ENCODE measurements around the gene ERCC2.
A peak's percentile ranks its signal among the peaks of the same experiment; 100 is the strongest.

ERCC2 gene

GRCh38 chr19:45401815-45402214, 31.4 kb upstream of the ERCC2 start:
- no peak for DNase-seq (ENCODE audit: low spot score)

GRCh38 chr19:45400192-45400591, 29.8 kb upstream of the ERCC2 start:
- DNase-seq (ENCODE audit: low spot score) = no peak

GRCh38 chr19:45395821-45396617, 25.6 kb upstream of the ERCC2 start:
- no peak for DNase-seq (ENCODE audit: low spot score)

- no peak for DNase-seq (ENCODE audit: low spot score)
These were observed 21.7 kb upstream of the ERCC2 start for GRCh38 chr19:45391871-45392665.

- DNase-seq (ENCODE audit: low spot score) = no peak
These were observed 21.0 kb upstream of the ERCC2 start for GRCh38 chr19:45391346-45391745.

- no peak for DNase-seq (ENCODE audit: low spot score)
These were observed 15.2 kb upstream of the ERCC2 start for GRCh38 chr19:45385392-45386221.

- DNase-seq (ENCODE audit: low spot score) = no peak
These were observed 12.1 kb upstream of the ERCC2 start for GRCh38 chr19:45382426-45382825.

GRCh38 chr19:45380107-45380506, 9.7 kb upstream of the ERCC2 start:
- no peak for DNase-seq (ENCODE audit: low spot score)

GRCh38 chr19:45376045-45376724, 5.8 kb upstream of the ERCC2 start:
- peak; percentile 90 for DNase-seq (ENCODE audit: low spot score)

- no peak for DNase-seq (ENCODE audit: low spot score)
These were observed 1.5 kb downstream of the ERCC2 start for GRCh38 chr19:45368737-45369340.

- no peak for DNase-seq (ENCODE audit: low spot score)
These were observed 2.2 kb downstream of the ERCC2 start for GRCh38 chr19:45368127-45368526.

- DNase-seq (ENCODE audit: low spot score) = no peak
These were observed 5.7 kb downstream of the ERCC2 start for GRCh38 chr19:45364696-45365095.

- no peak for DNase-seq (ENCODE audit: low spot score)
These were observed 6.4 kb downstream of the ERCC2 start for GRCh38 chr19:45363861-45364459.

- DNase-seq (ENCODE audit: low spot score) = no peak
These were observed 8.1 kb downstream of the ERCC2 start for GRCh38 chr19:45362291-45362690.

- no peak for DNase-seq (ENCODE audit: low spot score)
These were observed 8.8 kb downstream of the ERCC2 start for GRCh38 chr19:45361608-45362007.

- no peak for DNase-seq (ENCODE audit: low spot score)
These were observed 12.1 kb downstream of the ERCC2 start for GRCh38 chr19:45358213-45358792.

GRCh38 chr19:45357445-45357783, 13.0 kb downstream of the ERCC2 start:
- no peak for DNase-seq (ENCODE audit: low spot score)

GRCh38 chr19:45356760-45357444, 13.5 kb downstream of the ERCC2 start:
- no peak for DNase-seq (ENCODE audit: low spot score)

GRCh38 chr19:45355910-45356309, 14.5 kb downstream of the ERCC2 start:
- DNase-seq (ENCODE audit: low spot score) = no peak

GRCh38 chr19:45355402-45355801, 15.0 kb downstream of the ERCC2 start:
- DNase-seq (ENCODE audit: low spot score) = no peak
